SKM-1 treated with dmso at 0.1 percent for 144 hours (cell line): ENCODE results near the gene MSLN.

ENCODE experiments used
- DNase-seq: peaks from one replicate; lab custom pipeline; 2025; ENCODE audit not compliant: unreplicated experiment; lab: John Stamatoyannopoulos, UW

Gene MSLN

DNA sequence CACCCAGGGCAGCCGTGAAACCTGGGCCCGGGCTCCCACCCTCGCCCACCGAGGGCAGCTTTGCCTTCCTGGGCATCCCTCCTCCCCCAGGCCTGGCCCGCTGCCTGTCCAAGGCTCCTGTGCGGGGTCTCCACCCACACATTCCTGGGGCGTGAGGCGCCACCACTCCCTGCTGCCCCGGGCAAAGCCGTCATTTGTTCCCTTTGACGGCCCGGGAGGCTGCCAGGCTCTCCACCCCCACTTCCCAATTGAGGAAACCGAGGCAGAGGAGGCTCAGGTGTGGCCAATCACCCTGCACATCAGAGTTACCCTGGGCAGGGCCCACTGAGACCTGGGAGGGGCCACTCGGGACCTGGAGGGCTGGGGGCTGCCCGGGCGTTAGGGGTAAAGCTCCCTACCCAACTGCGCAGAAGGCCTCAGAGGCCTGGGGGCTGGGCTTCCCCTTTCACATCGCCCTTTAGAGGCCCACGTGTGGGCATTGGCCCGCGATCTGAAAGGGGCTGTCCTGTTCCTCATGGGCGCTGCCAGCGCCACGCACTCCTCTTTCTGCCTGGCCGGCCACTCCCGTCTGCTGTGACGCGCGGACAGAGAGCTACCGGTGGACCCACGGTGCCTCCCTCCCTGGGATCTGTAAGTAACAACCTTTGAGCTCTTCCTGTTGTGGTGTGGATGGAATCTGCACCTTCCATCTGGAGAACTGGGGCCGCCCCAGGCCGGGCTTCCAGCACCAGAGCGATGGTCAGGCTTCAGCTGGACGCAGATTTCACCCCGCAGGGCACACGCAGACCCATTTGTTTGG is at the start of gene MSLN:
TSS of gene MSLN (plus strand) at position 190 of the 799 bp plus-strand sequence. CDS start 1,947 bp downstream, outside the sequence.
- no peak for DNase-seq

DNA sequence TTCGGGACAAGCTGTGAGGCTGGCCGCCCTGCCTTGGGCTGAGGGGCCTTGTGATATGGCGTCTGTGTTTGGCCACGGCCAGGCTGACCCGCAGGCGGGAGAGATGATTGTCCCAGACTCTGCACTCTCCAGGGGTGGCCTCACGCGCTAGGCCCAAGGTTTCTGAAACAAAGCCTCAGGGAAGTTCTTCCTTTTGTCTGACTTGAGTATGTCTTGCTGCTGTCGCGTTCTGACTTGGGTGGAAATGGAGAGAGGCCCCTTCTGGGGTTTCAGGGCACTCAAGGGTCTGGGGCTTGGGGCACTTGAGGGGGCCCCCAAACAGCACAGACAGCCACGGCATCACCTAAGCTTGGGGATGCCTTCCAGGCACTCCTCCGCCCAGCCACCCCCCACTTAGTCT is 49.5 kb upstream of the MSLN start:
- no peak for DNase-seq

DNA sequence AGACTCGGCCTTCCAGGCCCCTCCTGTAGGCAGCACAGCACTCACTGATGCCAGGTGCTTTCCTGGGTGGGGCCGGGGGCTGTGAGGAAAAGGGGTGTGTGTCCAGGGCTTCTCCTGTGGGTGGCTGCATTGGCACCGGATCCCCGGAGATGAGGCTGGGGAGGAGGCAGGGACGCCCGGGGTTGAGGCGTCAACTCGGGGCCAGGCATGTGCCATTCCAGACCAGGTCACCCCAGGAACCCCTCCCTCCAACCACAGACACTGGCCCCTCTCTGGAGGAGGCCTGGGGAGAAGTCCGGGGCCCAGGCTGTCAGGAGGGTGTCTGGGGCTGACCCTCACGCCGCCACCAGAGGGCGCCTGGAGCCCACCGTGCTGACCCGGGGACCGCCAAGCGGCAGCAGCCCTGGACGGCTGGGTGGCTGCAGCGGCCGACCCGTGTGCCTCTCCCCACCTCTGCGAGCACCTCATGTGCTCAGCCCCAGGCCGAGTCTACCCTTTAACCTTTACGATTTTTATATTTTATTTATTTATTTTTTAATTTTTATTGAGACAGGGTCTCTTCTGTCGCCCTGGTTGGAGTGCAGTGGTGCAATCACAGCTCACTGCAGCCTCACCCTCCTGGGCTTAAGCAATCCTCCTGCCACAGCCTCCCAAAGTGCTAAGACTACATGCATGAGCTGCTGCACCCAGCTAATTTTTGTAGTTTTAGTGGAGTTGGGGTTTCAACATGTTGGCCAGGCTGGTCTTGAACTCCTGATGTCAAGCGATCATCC is 48.8 kb upstream of the MSLN start:
- peak; percentile 45 for DNase-seq

DNA sequence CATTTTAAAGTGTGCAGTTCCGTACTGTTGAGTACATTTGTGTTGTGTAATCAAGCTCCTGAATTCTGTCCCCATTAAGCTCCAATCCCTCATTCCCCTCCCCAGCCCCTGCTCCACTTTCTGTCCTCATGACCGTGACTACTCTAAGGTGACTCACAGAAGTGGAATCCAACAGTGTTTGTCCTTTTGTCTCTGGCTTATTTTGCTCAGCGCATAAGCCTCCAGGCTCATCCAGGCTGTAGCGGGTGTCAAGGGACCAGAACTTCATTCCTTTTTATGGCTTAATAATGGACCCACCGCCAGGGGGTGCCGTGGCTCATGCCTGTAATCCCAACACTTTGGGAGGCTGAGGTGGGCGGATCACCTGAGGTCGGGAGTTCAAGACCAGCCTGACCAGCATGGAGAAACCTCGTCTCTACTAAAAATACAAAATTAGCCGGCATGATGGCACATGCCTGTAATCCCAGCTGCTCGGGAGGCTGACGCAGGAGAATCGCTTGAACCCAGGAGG is 47.7 kb upstream of the MSLN start:
- DNase-seq = peak; percentile 33

DNA sequence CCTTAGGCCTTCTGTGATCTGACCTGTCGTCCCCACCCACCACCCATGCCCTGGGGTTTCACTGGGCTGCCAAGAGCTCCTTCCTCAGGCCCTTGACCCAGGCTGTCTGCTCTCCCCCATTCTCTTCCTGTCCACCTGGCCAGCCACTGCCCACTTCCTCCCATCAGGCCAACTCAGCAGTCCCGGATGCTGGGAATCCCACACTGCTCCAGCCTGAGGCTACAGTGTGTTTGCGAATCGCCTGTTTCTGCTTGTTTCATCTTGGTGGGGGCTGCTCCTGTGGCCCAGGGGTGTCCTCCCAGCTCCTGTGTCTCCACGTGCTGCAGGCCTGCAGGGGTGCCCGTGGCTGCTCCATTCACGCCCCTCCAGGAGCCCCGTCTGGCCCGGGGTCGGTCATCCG is 46.5 kb upstream of the MSLN start:
- DNase-seq = no peak

DNA sequence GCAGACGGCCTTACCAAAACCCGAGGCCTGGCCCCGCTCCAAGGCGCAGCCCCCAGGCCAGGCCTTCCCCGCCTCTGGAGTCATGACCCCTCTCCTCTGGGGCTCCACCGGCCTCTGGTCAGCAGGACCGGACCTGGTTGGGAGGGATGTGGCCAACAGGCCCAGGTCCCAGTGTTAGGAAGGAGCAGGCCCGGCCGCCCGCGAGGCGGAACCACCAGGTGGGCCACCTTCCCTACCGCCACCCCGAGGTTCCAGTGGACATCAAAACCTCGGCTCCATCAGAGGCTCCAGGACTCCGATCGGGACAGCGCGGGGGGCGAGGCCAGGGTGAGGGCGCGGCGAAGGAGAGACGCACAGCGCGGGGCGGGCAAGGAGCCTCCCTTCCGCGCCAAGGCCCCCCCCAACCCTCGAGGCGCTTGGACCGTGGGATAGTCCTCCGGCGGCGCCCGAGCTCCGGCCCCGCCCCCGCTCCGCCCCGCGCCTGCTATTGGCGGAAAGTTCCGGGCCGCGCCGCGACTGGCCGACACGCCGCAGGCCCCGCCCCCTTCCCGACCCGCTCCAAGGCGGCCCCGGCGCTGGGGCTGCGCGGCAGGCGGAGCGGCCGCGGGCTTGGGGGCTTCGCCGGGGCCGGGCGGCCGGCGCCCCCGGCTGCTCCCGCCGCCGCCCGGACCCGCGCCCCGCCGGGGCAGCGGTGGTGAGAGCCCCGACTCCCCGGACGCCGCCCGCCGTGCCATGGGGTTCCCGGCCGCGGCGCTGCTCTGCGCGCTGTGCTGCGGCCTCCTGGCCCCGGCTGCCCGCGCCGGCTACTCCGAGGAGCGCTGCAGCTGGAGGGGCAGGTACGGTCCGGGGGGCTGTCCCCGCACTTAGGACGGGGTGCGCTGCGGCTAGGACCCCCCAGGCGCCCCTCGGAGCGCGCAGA is 45.7 kb upstream of the MSLN start, which contains the start of gene METRN:
TSS of gene METRN (plus strand) at position 561 of the 919 bp plus-strand sequence. CDS start at position 733, 172 bp downstream.
- peak; percentile 68 for DNase-seq

DNA sequence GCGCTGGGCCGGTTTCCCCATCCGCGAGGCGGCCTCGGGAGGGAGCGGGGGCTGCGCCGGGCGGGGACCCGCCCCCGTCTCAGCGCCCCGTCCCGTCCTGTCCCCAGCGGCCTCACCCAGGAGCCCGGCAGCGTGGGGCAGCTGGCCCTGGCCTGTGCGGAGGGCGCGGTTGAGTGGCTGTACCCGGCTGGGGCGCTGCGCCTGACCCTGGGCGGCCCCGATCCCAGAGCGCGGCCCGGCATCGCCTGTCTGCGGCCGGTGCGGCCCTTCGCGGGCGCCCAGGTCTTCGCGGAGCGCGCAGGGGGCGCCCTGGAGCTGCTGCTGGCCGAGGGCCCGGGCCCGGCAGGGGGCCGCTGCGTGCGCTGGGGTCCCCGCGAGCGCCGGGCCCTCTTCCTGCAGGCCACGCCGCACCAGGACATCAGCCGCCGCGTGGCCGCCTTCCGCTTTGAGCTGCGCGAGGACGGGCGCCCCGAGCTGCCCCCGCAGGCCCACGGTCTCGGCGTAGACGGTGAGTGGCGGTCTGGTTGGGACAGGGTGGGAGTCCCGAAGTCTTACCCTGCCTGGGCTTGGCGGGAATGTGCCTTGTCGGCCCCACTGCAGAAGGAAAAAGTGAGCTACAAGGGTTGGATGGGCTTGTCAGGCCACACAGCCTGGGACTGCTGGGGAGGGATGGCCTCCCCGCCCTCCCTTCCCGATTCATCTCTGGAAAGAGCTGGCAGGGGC is 44.9 kb upstream of the MSLN start:
- no peak for DNase-seq

DNA sequence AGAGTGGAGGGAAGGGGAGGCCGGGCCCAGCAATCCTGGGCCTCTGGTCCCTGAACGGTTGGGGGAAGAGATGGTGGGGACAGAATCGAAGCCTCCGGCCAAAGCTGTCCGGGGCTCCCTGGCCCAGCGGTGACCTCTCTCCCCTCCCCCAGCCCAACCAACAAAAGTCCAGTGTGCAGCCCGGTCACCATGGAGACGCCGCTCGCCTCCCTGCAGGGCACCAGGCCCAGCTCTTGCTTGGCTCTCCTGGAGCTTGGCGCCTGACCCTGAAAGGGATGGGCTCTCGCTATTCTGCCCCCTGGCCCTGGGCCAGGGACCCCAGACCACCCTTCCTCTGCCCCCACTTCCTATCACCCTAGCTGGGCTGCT is 44.4 kb upstream of the MSLN start:
- DNase-seq = no peak

DNA sequence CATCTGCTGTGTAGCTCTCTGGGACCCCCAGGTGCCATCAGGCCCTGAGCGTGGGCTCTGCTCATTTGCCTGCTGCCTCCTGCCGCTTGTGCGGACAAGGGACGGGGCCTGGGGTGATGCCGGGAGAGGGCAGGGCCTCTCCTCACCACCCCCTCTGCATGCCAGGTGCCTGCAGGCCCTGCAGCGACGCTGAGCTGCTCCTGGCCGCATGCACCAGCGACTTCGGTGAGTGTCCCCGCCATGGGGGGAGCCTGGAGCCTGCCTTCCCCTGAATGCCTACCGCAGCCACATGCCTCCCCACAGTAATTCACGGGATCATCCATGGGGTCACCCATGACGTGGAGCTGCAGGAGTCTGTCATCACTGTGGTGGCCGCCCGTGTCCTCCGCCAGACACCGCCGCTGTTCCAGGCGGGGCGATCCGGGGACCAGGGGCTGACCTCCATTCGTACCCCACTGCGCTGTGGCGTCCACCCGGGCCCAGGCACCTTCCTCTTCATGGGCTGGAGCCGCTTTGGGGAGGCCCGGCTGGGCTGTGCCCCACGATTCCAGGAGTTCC is 43.7 kb upstream of the MSLN start:
- no peak for DNase-seq

DNA sequence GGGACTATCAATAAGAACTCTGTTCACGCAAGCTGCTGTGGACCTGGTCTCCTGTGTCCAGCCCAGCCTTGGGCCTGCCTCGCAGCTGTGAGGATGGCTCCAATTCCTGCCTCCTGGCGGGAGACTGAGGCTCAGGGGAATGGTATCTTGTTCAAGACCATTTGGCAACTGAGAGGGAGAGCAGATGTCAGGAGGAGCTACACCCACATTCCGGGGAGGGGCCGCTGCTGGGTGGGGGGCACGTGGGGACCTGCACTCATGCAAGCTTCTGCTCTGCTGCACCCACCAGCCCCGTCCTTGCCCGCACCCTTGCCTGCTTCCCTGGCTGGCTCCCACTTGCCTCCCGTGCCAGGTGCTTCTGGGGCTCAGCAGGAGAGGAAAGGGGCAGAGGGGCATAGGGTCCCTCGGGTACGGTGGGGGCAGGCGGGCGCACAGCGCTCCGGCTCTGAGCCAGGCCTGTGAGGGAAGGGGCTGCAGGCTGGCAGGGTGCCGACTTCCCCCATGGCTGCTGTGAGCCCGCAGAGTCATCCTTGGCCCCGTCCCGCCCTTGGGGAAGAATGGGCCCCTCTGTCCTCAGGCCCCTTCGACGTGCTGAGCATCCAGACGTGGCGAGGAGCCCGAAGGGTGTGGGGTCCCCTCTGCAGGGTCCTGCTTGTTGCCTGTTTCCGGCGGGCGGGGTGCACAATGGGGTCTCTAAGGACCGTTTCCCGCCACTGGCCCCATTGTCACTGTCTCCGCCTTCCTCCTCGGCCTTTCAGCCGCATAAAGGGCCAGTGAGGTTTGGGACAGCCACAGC is 42.9 kb upstream of the MSLN start:
- no peak for DNase-seq

DNA sequence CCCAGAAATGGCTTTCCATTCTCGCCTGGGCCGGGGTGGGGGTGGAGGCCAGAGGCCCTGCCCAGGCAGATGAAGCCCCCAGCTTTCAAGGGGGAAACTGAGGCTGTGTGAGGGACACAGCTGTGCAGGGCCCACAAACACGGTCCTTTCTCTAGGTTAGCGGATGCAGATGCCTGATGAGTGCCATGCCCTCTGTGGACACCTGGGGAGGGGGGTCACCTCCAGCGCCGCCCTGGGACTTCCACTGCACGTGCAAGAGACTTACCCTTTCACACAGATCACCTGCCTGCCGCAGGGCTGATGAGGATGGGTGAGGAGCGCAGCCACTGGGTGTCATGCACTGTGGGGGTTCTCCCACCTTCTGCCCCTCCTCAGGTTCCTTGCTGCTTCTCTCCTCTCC is 42.1 kb upstream of the MSLN start:
- no peak for DNase-seq

DNA sequence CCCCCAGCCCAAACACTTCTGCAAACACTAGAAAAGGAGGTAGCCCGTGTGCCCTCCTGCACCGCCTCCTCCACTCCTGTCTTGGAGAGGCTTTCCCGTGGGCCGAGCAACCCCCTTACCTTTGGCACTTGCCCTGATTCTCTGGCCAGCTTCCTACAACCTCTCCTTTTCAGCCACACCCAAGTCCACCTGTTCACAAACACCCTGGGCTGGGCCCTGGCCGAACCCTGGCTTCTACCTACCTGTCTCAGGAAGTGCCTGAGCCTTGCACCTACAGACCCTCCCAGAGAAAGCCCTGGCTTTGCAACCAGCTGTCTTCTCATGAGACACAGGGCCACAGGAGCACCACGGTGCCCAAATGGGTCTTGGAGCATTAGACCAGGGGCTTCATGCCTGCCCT is 41.6 kb upstream of the MSLN start:
- DNase-seq = no peak

DNA sequence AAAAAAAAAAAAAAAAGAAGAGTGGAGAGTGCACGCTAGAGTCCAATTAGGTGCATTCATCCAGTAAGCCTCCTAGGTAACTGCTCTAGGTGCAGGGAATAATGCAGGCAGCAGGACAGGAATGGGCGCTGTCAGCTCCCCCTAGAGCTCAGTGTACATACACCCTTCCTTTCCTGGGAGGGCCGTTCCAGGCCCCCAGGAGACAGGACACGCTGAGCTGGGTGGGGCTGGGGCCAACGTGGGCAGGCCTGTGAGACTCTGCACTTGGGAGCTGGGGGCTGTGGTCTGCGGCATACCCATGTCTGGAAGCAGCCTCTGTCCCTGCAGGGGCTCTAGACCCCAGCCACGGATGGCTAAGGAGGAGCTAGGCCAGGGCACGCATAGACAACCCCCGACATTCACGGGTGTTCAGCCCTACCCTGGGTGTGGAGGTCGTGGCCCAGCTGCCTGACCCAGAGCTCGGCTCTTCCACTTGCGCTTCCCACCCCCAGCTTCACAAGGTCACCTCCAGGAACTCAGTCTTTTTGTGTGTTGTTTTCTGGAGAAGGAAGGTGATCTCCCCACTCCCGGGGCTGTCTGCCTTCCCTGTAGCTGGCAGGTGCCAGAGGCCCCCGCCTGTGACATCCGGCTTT is 40.6 kb upstream of the MSLN start:
- no peak for DNase-seq

DNA sequence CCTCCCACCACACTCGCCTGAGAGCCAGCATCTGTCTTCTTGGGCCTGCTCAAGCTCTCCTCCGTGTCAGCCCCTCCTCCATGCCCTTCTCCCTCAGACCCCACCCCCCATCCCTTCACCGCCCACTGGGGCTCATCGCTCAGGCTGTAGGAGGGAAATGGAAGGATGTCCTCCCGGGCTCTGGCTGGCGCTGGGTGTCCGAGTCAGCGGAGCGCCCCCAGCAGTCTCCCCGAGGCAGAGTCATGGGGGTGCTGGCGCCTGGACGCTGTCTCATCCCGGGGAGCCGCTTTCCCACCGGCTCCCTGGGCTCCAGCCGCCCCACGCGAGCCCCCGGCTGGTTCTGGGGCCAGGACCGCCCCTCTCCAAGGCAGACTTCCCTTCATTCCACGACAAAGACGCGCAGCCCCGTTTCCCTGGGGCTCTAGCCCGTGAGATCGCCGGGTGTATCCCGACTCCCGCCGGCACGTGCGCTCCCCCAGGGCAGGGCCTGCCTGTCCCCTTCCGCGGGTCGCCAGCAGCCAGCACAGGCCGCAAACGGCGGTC is 40.0 kb upstream of the MSLN start:
- peak; percentile 25 for DNase-seq

DNA sequence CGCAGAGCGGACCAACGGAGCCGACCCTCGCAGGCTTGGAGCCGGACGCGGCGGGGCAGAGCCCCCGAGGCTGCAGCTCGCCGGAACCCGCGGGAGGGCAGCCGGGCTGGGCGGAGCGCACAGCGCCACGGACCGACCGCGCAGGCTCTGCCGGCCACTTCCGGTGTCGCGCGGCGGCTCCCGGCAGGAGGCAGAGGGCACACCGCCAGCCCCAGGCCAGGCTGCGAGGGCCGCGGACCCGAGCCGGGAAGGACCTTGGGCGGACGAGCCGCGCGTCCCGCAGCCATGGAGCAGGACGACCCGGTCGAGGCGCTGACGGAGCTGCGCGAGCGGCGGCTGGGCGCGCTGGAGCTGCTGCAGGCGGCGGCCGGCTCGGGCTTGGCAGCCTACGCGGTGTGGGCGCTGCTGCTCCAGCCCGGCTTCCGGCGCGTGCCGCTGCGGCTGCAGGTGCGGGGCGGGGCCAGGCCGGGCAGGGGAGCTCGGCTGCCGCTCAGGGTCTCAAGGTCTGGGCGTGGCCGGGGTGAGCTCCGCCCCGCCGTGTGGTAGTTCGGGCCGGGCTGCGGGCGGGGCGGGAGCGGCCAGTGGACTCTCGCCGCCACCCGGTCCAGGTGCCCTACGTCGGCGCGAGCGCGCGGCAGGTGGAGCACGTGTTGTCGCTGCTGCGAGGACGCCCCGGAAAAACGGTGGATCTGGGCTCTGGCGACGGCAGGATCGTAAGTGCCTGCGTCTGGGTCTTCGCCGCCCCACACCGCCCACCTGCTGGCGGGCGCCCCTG is 39.4 kb upstream of the MSLN start, which contains the start of gene ANTKMT:
TSS of gene ANTKMT (plus strand) at position 157 of the 775 bp plus-strand sequence. CDS start at position 286, 129 bp downstream.
- DNase-seq = peak; percentile 81

DNA sequence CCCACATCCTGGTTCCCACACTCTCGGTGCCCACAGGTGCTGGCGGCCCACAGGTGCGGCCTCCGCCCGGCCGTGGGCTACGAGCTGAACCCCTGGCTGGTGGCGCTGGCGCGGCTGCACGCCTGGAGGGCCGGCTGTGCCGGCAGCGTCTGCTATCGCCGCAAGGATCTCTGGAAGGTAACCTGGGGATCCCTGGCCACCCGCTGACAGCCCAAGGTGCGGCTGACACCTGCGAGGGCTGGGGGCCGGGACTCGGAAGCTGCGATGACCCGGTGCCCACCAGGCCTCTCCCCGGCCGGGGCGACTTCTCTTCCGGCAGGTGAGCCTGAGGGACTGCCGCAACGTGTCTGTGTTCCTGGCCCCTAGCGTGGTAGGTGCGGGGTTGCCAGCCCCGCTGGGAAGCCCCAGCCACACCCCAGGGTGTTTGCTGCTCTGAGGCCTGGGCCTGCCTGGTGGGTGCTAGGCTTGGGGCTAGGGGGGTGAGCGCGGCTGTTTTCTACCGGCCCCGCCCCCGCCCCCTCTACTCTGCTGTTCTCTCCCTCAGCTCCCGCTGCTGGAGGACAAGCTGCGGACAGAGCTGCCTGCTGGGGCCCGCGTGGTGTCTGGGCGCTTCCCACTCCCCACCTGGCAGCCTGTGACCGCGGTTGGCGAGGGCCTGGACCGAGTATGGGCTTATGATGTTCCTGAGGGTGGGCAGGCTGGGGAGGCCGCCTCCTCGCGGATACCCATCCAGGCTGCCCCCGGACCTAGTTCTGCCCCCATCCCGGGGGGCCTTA is 38.6 kb upstream of the MSLN start:
- no peak for DNase-seq
